Trophoblast cell (in vitro differentiated cells and primary cell): ENCODE measurements around the gene NUDT21.

Experiments used
- DNase-seq, 2 donors: peaks; one replicate each; pipeline ENCODE4 v3.0.0-alpha.2; 2016
- H2AFZ ChIP-seq: 2 replicates; pipeline ENCODE4 v1.6.1; 2013; ENCODE audit warnings: low read length, moderate library complexity, mild to moderate bottlenecking; ENCODE audit not compliant: insufficient read depth, poor library complexity
- H2AK5ac ChIP-seq: 2 replicates; pipeline ENCODE4 v1.6.1; 2013; ENCODE audit warnings: mild to moderate bottlenecking, low read length
- H2BK120ac ChIP-seq: 2 replicates; pipeline ENCODE4 v1.6.1; 2013; ENCODE audit warnings: low read length, mild to moderate bottlenecking, moderate library complexity; ENCODE audit not compliant: insufficient read depth, poor library complexity
- H2BK12ac ChIP-seq: 2 replicates; pipeline ENCODE4 v1.6.1; 2013; ENCODE audit warnings: mild to moderate bottlenecking, low read length, moderate library complexity
- H2BK5ac ChIP-seq: 2 replicates; pipeline ENCODE4 v1.6.1; 2013; ENCODE audit warnings: low read length, low read depth, moderate library complexity, mild to moderate bottlenecking; ENCODE audit not compliant: poor library complexity
- H3K14ac ChIP-seq: 2 replicates; pipeline ENCODE4 v1.6.1; 2013; ENCODE audit warnings: mild to moderate bottlenecking, low read length
- H3K18ac ChIP-seq: 2 replicates; pipeline ENCODE4 v1.6.1; 2013; ENCODE audit warnings: mild to moderate bottlenecking, low read length
- H3K23ac ChIP-seq: 2 replicates; pipeline ENCODE4 v1.6.1; 2013; ENCODE audit warnings: low read length
- H3K27ac ChIP-seq: 2 replicates; pipeline ENCODE4 v1.5.1; 2013; ENCODE audit warnings: low read depth, mild to moderate bottlenecking, inconsistent platforms, low read length, moderate library complexity
- H3K27me3 ChIP-seq: 2 replicates; pipeline ENCODE4 v1.6.1; 2013; ENCODE audit warnings: inconsistent platforms, mild to moderate bottlenecking, low read length, moderate library complexity; ENCODE audit not compliant: insufficient read depth
- H3K36me3 ChIP-seq, 2 experiments: 1 replicate in 1 of 2; 2 replicates in 1 of 2; pipeline ENCODE4 v1.6.1; 2013; ENCODE audit warnings: low read length in 2 of 2, mild to moderate bottlenecking in 2 of 2, moderate library complexity in 1 of 2; ENCODE audit not compliant: insufficient read depth in 2 of 2, control insufficient read depth in 1 of 2
- H3K4ac ChIP-seq: 2 replicates; pipeline ENCODE4 v1.6.1; 2013; ENCODE audit warnings: low read depth, mild to moderate bottlenecking, low read length, moderate library complexity
- H3K4me1 ChIP-seq, 2 experiments: 1 replicate in 1 of 2; 2 replicates in 1 of 2; pipeline ENCODE4 v1.6.1; 2013; ENCODE audit warnings: low read length in 2 of 2, mild to moderate bottlenecking in 2 of 2, moderate library complexity in 1 of 2; ENCODE audit not compliant: insufficient read depth in 2 of 2, control insufficient read depth in 1 of 2
- H3K4me2 ChIP-seq: 2 replicates; pipeline ENCODE4 v1.6.1; 2013; ENCODE audit warnings: inconsistent platforms, mild to moderate bottlenecking, low read length, moderate library complexity
- H3K4me3 ChIP-seq: 2 replicates; pipeline ENCODE4 v1.5.1; 2013; ENCODE audit warnings: mild to moderate bottlenecking, low read depth, low read length, inconsistent platforms
- H3K79me1 ChIP-seq: one replicate; pipeline ENCODE4 v1.6.1; 2013; ENCODE audit warnings: low read length
- H3K79me2 ChIP-seq: 2 replicates; pipeline ENCODE4 v1.6.1; 2013; ENCODE audit warnings: low read length, mild to moderate bottlenecking; ENCODE audit not compliant: control insufficient read depth, insufficient read depth, poor library complexity
- H3K9ac ChIP-seq: 2 replicates; pipeline ENCODE4 v1.6.1; 2013; ENCODE audit warnings: mild to moderate bottlenecking, low read length
- H3K9me3 ChIP-seq: 2 replicates; pipeline ENCODE4 v1.6.1; 2013; ENCODE audit warnings: low read depth, mild to moderate bottlenecking, control low read depth, inconsistent platforms, low read length; ENCODE audit not compliant: insufficient read depth
- H4K12ac ChIP-seq: 2 replicates; pipeline ENCODE4 v1.6.1; 2013; ENCODE audit warnings: low read depth, mild to moderate bottlenecking, low read length, moderate library complexity
- H4K8ac ChIP-seq: 2 replicates; pipeline ENCODE4 v1.6.1; 2013; ENCODE audit warnings: low read depth, mild to moderate bottlenecking, low read length, moderate library complexity
- H4K91ac ChIP-seq: one replicate; pipeline ENCODE4 v1.6.1; 2013; ENCODE audit warnings: low read depth, mild to moderate bottlenecking, low read length, moderate library complexity
- WGBS: extraction: QIAGEN DNeasy Blood & Tissue Kit; methylation state at CpG from one replicate; pipeline ENCODE4 v1.1.7; 2013; ENCODE audit warnings: missing lambda C conversion rate; ENCODE audit not compliant: insufficient read length, insufficient coverage; ENCODE audit errors: extremely low coverage; 5-methylcytosine and 5-hydroxymethylcytosine counted together

The NUDT21 gene

DNA sequence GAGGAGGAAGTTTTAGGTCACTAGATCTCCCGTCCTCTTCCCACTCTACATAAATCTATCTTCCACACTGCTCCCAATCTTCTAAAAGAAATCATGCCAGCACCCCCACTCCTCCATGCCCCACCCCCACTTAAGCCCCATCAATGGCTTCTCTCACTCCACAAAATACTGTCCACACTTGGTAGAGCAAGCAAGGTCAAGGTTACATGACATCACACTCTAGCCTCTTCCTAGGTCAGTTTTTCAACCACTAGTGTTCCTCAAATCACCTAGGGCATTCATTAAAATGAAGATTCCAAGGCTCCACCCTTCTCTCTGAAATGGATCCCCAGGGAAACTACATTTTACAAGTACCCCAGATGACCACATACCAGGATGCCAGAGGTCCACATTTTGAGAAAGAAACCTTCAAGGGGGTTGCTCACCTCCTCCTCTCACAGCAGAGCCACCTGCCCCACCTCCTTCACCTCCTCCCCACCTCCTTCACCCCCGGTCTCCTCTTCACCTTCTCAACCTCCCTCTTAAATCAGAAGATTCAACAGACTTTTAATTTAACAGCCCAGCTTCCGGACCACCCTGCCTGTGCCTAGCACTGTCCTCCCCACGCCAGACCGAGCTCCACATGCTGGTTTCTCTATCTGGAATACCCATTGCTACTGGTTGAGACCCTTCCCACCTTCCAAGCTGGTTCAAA, 29.0 kb downstream of the NUDT21 start:
- no peaks in the 10 kb centered on the region for H3K27me3 ChIP-seq
- peaks cover 4% of the 10 kb centered on the region for H3K79me1 ChIP-seq
- H3K4ac ChIP-seq, result peak overlapping the region; percentile 65
- no peak for DNase-seq
- peaks cover 0 to 5% of the 10 kb centered on the region in 2 experiments for H3K4me1 ChIP-seq
- no peak overlapping the region for H3K23ac ChIP-seq
- H4K8ac ChIP-seq, result no peak overlapping the region
- peaks cover 5% of the 10 kb centered on the region for H3K79me2 ChIP-seq
- H4K12ac ChIP-seq, result no peak overlapping the region
- H3K4me3 ChIP-seq, result no peak overlapping the region
- no peaks in the 10 kb centered on the region for H3K36me3 ChIP-seq
- no peak overlapping the region for H3K4me2 ChIP-seq
- H4K91ac ChIP-seq, result no peak overlapping the region
- H3K18ac ChIP-seq, result no peak overlapping the region
- no peak overlapping the region for H3K9ac ChIP-seq
- H2AK5ac ChIP-seq, result no peak overlapping the region
- H3K9me3 ChIP-seq, result no peaks in the 10 kb centered on the region
- H2AFZ ChIP-seq, result no peak overlapping the region
- H3K27ac ChIP-seq, result no peak overlapping the region
- no peak overlapping the region for H2BK12ac ChIP-seq
- no peak overlapping the region for H3K14ac ChIP-seq
- WGBS, result no CpG with 5 or more reads among the region's 5 CpGs
- H2BK120ac ChIP-seq, result no peak overlapping the region
- H2BK5ac ChIP-seq, result no peak overlapping the region

DNA sequence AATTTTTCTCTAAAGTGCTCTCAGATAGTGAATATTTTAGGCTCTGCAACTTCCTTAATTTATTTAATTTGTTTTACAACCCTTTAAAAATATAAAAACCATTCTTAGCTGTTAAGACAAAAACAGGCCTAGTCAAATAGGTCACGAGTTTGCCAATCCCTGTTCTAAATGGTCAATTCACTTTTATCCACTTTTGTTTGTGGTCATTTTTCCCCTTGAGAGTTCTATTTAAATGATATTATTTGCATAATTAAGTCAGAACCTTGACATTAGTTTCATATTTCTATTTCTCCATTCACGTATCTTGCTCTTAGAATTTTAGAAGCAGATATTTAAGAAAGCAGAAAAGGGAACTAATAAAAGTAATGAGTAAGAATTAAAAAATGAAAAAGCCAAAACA, 29.8 kb downstream of the NUDT21 start:
- Histone ChIP-seq H3K79me2 (peaks cover 5% of the 10 kb centered on the region), H3K4ac (no peak overlapping the region), H2AK5ac (no peak overlapping the region), H2BK120ac (no peak overlapping the region), H2AFZ (no peak overlapping the region), H3K27ac (no peak overlapping the region), H3K36me3 (no peaks in the 10 kb centered on the region), H3K23ac (no peak overlapping the region), H3K79me1 (peaks cover 4% of the 10 kb centered on the region), H2BK12ac (no peak overlapping the region), H2BK5ac (no peak overlapping the region), H4K8ac (no peak overlapping the region), H3K9me3 (no peaks in the 10 kb centered on the region), H4K12ac (no peak overlapping the region), H3K4me3 (no peak overlapping the region), H3K9ac (no peak overlapping the region), H4K91ac (no peak overlapping the region), H3K27me3 (no peaks in the 10 kb centered on the region), H3K18ac (no peak overlapping the region), H3K4me1 (peaks cover 0 to 5% of the 10 kb centered on the region in 2 experiments), H3K14ac (no peak overlapping the region), H3K4me2 (no peak overlapping the region)
- no peak for DNase-seq
- no CpG with 5 or more reads among the region's 2 CpGs for WGBS

DNA sequence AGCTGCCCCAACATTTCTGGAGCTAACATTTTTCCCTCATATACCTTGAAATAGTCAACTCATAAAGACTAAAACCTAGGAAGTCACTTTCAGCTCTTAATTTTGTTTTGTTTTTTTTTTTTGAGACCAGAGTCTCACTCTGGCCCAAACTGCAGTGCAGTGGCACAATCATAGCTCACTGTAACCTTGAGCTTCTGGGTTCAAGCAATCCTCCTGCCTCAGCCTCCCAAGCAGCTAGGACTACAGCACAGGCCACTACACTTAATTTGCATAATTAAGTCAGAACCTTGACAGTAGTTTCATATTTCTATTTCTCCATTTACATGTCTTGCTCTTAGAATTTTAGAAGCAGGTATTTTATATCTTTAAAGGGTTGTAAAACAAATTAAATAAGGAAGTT, 30.5 kb downstream of the NUDT21 start:
- Histone ChIP-seq H2BK120ac (no peak overlapping the region), H3K18ac (no peak overlapping the region), H3K23ac (no peak overlapping the region), H3K27ac (no peak overlapping the region), H4K91ac (no peak overlapping the region), H3K4ac (no peak overlapping the region), H4K8ac (no peak overlapping the region), H2BK12ac (no peak overlapping the region), H3K79me1 (peaks cover 4% of the 10 kb centered on the region), H2BK5ac (no peak overlapping the region), H3K4me2 (no peak overlapping the region), H3K9me3 (no peaks in the 10 kb centered on the region), H2AFZ (no peak overlapping the region), H2AK5ac (no peak overlapping the region), H3K14ac (no peak overlapping the region), H3K4me3 (no peak overlapping the region), H3K4me1 (peaks cover 0 to 5% of the 10 kb centered on the region in 2 experiments), H3K79me2 (peaks cover 5% of the 10 kb centered on the region), H3K36me3 (no peaks in the 10 kb centered on the region), H4K12ac (no peak overlapping the region), H3K9ac (no peak overlapping the region), H3K27me3 (no peaks in the 10 kb centered on the region)
- DNase-seq, result no peak

DNA sequence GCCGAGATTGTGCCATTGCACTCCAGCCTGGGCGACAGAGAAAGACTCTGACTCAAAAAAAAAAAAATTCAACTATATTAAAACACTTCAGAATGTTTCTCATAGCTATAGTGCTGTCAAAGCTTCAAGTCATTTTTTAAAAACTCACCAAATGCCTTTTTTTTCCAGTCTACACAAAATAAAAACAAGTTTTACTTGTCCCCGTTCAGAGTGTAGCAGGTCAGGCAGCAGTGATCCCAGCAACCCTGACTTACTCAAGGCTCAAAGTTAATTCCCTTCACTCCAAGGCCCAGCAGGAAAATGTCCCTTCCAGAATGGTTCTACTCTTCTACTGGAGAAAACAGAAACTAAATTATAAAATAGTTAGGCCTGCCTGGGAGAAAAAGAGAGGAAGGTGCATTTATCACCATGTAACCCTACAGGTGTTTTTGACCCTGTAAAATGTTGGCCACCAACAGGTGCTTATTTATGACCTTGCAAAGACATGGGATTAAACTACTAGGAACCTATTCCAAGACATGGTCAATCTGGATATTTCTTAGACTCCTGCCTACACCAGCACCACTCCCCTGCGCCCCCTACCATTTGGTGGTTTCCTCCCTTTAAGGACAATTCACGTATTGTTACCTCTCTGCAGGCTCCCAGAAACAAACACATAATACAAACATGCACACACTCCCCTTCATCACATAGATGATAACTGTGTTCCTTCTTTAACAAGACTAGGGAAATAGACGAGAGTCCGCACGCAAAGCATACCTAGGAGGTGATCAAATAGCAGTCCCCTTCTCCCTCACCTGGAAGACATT, 31.2 kb downstream of the NUDT21 start:
- Histone ChIP-seq H4K91ac (no peak overlapping the region), H3K9ac (no peak overlapping the region), H4K12ac (no peak overlapping the region), H2BK120ac (no peak overlapping the region), H3K79me1 (peaks cover 2% of the 10 kb centered on the region), H3K9me3 (no peaks in the 10 kb centered on the region), H2AFZ (no peak overlapping the region), H3K27me3 (no peaks in the 10 kb centered on the region), H3K4ac (peak overlapping the region; percentile 68), H3K4me1 (peaks cover 0 to 5% of the 10 kb centered on the region in 2 experiments), H3K27ac (no peak overlapping the region), H3K36me3 (no peaks in the 10 kb centered on the region), H2AK5ac (no peak overlapping the region), H4K8ac (no peak overlapping the region), H3K4me3 (no peak overlapping the region), H3K79me2 (peaks cover 3% of the 10 kb centered on the region), H2BK5ac (no peak overlapping the region), H2BK12ac (no peak overlapping the region), H3K14ac (no peak overlapping the region), H3K4me2 (no peak overlapping the region), H3K18ac (no peak overlapping the region), H3K23ac (no peak overlapping the region)
- DNase-seq, result peak in 1 of 2 donors; percentile 54
- no CpG with 5 or more reads among the region's 8 CpGs for WGBS
